Mucosa of descending colon (tissue), 3 donors: Measurements from ENCODE around the gene NEDD4. TPM values are rescaled to one million over a fixed set of nuclear protein-coding genes. Genes with fewer than 3 reads are reported as not detected.
"Not testable (repeated sequence)": the region's sequence is repeated elsewhere in the genome, so short reads cannot be mapped to it uniquely, and the experiment has no call there.

Source experiments
- ATAC-seq: fragments of 200-7000 bp; cut with Tn5 transposase; one replicate; pipeline ENCODE4 v1.9.1; 2020; ENCODE audit warnings: mild to moderate bottlenecking, moderate library complexity
- DNase-seq, 3 donors: peaks; one replicate each; pipeline ENCODE4 v3.0.0-alpha.2; 2020
- H3K36me3 ChIP-seq: fragments of 200-600 bp; one replicate; pipeline ENCODE4 v1.8.0; 2021; ENCODE audit warnings: low read depth, mild to moderate bottlenecking
- H3K4me1 ChIP-seq: fragments of 200-600 bp; one replicate; pipeline ENCODE4 v1.8.0; 2021; ENCODE audit warnings: low read depth, mild to moderate bottlenecking
- H3K4me3 ChIP-seq: fragments of 200-600 bp; one replicate; pipeline ENCODE4 v1.8.0; 2021; ENCODE audit warnings: mild to moderate bottlenecking
- H3K9me3 ChIP-seq: fragments of 200-600 bp; one replicate; pipeline ENCODE4 v1.8.0; 2021; ENCODE audit warnings: mild to moderate bottlenecking
- CTCF ChIP-seq: fragments of 200-600 bp; IDR thresholded peaks from one replicate; pipeline ENCODE4 v1.8.0; 2022; ENCODE audit warnings: antibody characterized with exemption, mild to moderate bottlenecking
- intact Hi-C, 2 donors: fragments of 100-400 bp; cut with DNase I in 1 of 2; cut with micrococcal nuclease in 1 of 2; formaldehyde crosslinking; loops; one replicate each; pipeline versions ENCODE4 v1.11.0 to v1.11.1; 2022; cut with DNase I, micrococcal nuclease
- total RNA-seq, 3 donors: library from RNA; stranded (reverse); fragmentation: NEBNext Ultra II Directional in 2 of 3; extraction: Animal tissue kit (Norgen Biotek cat#: 25700) in 2 of 3; gene quantifications; one replicate each; pipeline versions ENCODE4 v1.2.1 to v1.2.4, GENCODE V29; 2021 to 2023
- donor health status: DM: no; HTN: no; CAD: no; lungs with moderate emphysema.
- donor health status: DM: no; HTN: no; CAD: no.
- donor health status: DM: no; HTN: yes; CAD: no.

NEDD4 gene
- total RNA-seq, 3 donors from 2014 or later, result 9.3 to 21.5 (median 10.2) TPM

GRCh38 chr15:55823191-55823670 is 170.2 kb downstream of the NEDD4 start:
- Histone ChIP-seq H3K4me1 (no peaks in the 10 kb centered on the region), H3K4me3 (no peak overlapping the region), H3K36me3 (no peaks in the 10 kb centered on the region), H3K9me3 (no peaks in the 10 kb centered on the region)
- TF ChIP-seq CTCF, result no peak
- intact Hi-C loops, result no loop called here
- no peak for DNase-seq
- ATAC-seq, result no peak

GRCh38 chr15:55821740-55822139 is 171.7 kb downstream of the NEDD4 start:
- H3K9me3 ChIP-seq, H3K4me3 ChIP-seq, DNase-seq, H3K4me1 ChIP-seq, H3K36me3 ChIP-seq, ATAC-seq, intact Hi-C loops: not testable (repeated sequence)

GRCh38 chr15:55820043-55820442 is 173.4 kb downstream of the NEDD4 start:
- Histone ChIP-seq H3K4me1 (no peaks in the 10 kb centered on the region), H3K9me3 (no peaks in the 10 kb centered on the region), H3K4me3 (no peak overlapping the region), H3K36me3 (no peaks in the 10 kb centered on the region)
- TF ChIP-seq CTCF, result no peak
- ATAC-seq (no peak), DNase-seq (no peak)
- intact Hi-C loops, result no loop called here

GRCh38 chr15:55819397-55820034 is 173.9 kb downstream of the NEDD4 start:
- intact Hi-C loops, result no loop called here
- H3K4me1 ChIP-seq, result no peaks in the 10 kb centered on the region
- no peak for TF ChIP-seq CTCF
- H3K4me3 ChIP-seq, result no peak overlapping the region
- DNase-seq, result no peak
- ATAC-seq, result no peak
- H3K9me3 ChIP-seq, result no peaks in the 10 kb centered on the region
- H3K36me3 ChIP-seq, result no peaks in the 10 kb centered on the region

GRCh38 chr15:55816017-55816416 is 177.4 kb downstream of the NEDD4 start:
- TF ChIP-seq CTCF, result no peak
- H3K4me3 ChIP-seq, result no peak overlapping the region
- no peak for ATAC-seq
- H3K36me3 ChIP-seq, result no peaks in the 10 kb centered on the region
- H3K9me3 ChIP-seq, result no peaks in the 10 kb centered on the region
- no peaks in the 10 kb centered on the region for H3K4me1 ChIP-seq
- intact Hi-C loops, result no loop called here
- DNase-seq, result no peak

- DNase-seq (no peak), ATAC-seq (no peak)
- Histone ChIP-seq H3K4me1 (no peaks in the 10 kb centered on the region), H3K36me3 (no peaks in the 10 kb centered on the region), H3K4me3 (no peak overlapping the region), H3K9me3 (no peaks in the 10 kb centered on the region)
- no peak for TF ChIP-seq CTCF
- intact Hi-C loops, result no loop called here
Observed at GRCh38 chr15:55802600-55803376, 190.6 kb downstream of the NEDD4 start.
